ENCODE data around the gene HMGB4.

Gene HMGB4

DNA sequence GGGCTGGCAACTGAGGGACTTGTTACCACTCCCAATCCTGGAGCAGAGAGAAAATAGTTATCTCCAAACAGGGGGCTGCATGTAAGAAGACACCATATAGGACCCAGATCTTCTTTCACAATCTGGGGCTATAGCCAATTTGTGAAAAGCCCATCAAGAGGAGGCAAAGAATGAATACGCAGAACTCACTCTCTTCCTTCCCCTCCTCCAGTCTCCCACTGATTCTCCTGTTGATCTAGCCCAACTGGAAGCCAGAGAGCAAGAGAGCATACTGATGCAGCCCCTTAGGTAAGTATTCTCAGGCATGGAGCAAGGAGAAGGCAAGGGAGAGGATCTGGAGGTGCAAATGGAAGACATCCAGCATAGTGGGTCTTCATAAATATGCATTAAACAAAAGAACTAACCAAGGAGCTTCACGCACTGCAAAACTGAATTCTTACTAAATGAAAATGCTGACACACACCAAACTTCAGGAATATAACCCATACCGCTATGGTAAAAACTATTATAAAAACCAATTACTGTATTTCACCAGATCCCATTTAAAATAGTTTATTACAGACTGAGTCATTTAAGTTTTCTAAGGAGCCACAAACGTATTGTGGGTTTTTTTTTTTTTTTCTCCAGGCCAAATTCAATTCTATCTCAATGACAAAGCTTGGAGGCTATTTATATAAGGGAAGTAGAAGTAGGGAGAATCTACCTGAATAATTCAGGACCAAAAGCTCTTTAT lies 15.5 kb upstream of the HMGB4 start:
- no peak for DNase-seq

DNA sequence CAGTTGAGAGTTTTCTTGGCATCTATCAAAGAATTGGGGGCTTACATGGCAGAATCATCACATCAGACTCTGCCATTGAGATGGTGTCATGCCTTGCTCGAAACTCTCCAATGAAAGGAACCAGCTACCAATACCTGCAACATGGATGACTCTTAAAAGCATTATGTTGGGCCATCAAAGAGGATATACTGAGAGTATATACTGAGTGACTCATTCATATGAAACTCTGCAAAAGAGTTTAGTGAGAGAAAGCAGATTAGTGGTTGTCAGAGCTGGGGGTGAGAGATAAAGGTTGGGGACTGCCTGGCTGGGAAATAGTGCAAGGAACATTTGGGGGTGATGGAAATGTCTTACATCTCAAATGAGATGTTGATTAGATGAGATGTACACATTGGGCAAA lies 14.7 kb upstream of the HMGB4 start:
- no peak for DNase-seq

DNA sequence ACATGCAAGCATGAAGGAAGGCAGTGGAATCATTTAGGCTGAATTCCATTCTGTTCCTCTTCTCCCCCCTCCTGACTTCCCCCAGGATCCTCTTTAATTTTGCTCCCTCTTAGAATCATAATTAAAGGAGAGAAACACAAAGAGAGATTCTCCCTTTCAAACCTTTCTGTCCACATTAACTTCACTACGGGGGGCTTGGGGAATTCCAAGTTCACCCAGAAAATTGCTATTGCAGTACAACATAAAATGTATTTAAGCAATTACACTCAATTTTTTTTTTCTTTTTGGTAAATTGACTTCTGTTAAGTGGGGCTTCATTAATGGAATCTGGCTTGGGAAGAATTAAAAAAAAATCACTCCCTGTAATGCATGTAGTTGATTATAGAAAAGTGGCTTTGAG lies 13.4 kb upstream of the HMGB4 start:
- DNase-seq, result no peak

DNA sequence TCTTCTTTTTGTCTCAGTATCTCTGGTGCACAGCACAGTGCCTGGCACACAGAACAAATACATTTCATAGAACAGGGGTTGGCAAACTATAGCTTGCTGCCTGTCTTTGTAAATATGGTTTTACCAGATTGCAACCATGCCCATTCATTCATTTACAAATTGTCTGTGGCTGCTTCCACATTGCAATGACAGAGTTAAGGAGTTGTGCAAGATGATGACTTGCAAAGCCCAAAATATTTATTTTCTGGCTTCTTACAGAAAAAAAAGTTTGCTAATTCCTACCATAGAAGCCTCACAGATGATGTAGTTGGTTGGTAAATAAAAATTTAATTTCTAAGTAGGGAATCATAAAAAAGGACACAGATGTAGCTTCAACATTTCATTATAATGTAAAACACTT lies 11.2 kb upstream of the HMGB4 start:
- no peak for DNase-seq

DNA sequence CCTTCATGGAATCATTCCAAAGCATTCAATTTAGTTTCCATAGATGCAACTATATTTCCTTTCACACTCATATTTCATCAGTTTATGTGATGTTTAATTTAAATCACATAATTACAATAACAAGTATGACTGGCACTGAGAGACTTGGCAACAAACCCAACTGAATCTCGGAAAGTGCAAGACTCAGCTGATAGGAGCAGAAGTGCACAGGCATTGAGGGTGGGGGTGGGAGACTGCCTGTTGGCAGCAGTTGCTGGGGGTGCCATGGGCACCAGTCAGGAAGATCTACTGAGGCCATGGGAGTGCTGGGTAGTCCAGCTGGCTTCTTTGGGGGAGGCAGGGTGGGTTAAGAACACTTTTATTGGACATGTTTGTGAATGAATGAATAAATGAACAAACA lies 10.4 kb upstream of the HMGB4 start:
- DNase-seq, result no peak

DNA sequence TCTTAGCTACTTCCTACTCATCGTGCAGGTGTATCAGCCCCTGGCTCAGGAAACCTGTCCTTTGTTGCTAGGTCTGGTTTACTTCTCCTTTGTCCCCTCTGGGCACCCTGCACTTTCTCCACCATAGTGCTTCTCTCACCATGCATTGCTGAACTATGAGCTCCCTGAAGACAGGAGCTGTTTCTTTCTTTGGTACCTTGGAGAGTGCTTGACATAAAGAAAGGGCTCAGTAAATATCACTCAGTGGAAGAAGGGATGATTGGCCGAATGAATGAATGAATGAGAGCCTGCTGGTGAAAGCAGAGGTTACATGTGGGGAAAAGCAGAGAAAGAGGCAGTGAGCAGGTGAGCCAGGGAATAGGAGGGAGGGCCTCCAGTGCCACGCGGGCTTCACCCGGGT lies 9.8 kb upstream of the HMGB4 start:
- DNase-seq, result no peak

DNA sequence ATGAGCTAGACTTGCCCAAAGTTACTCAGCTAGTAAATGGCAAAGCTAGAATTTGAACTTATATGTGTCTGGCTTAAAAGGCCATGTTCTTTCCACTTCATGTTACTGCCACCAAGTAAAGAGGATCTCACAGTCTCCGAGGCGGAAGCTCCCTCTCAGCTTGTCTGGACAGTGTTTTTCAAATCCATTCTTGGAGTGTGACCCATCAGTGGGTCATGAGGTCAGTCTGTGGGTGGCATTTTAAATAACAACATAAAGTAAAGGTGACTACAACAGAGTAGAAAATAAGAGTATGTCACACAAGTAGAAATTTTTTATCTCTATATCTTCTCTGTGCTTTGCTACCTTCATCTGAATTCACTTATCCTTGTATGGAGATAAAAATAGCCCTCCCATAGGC lies 3.2 kb upstream of the HMGB4 start:
- DNase-seq, result no peak

DNA sequence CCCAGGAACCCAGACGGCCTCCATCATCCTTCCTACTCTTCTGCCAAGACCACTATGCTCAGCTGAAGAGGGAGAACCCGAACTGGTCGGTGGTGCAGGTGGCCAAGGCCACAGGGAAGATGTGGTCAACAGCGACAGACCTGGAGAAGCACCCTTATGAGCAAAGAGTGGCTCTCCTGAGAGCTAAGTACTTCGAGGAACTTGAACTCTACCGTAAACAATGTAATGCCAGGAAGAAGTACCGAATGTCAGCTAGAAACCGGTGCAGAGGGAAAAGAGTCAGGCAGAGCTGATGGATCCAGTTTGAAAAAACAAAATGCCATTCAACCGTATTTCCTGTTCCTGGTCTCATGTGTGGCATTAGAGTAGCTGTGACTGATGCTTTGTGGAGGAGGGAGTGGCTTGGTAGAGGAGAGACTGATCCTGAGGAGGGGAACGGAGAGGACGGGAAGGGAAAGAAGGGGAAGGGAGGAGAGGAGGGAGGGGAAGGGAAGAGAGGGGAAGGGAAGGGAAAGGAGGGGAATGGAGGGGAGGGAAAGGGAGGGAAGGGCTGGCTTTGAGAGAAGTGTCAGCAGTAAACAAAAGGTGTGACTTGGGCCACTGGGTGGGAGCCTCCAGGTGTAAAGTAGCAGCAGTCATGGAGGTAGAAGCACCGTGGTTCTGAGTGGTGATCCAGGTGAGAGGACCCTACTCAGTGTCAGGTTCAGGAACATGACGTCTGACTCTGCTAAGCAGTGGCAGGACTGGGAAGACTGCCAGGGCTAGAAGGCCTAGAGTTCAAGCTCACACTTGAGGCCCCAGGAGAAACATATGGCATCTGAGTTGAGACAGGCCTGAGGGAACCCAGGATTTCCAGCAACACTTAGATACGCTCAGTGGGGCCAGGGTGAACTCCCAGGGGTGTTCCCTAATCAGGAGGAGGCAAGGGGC lies 846 bp downstream of the HMGB4 start:
- no peak for DNase-seq

DNA sequence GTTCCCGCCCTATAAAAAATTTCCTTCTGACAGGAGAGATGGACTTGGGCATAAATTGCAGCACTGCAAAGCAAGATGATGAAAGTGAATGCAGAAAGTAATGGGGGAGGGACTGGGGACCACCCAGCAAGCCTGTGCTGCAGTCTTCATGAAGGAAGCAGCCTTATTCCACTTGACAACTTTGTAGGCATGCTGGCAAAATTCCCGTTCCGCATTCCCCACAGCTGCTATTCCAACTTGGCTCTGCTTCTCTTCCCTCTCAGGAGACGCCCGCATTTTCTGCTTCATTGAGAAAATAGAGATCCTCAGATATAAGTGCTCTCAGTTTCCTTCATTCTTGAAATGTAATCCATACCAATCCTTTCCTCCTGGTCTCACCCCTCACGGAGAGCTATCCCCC lies 2.4 kb downstream of the HMGB4 start:
- DNase-seq, result no peak

DNA sequence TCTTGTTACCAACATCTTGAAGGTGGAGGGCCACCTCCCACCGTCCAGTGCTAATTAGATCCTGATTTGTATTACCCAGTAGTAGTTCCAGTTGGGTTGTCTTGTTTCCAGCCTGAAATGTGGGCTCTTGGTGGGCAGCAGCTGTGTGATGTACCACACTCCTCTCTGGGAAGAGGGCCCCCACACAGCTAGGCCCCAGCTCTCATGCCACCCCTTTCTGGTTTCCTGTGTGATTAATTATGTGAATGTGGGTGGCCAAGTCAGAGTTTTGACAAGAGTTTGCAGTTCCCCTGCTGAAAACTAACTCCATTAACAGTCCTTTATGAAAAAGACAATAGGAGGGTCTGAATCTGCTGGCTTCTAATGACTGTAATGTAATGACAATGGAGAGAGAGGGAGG lies 3.8 kb downstream of the HMGB4 start:
- no peak for DNase-seq

DNA sequence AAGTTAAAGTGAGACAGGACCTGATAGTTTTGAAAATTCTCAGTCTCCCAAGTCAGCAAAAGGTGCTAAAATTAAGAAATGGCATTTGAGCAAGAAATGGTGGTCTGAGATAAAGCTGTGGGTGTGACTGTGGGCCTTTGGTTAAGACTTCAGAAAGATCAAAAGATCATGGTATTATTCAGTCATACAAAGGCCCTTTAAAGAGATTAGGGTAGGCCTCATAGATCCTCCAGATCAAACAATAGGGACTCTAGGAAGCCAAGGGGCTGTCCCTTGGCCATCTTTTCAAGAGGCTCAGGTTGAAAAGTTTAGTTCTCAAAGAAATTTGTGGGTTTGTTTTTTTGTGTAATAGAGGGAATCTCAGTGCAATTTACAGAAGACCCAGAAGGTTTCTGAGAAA lies 8.4 kb downstream of the HMGB4 start:
- no peak for DNase-seq

DNA sequence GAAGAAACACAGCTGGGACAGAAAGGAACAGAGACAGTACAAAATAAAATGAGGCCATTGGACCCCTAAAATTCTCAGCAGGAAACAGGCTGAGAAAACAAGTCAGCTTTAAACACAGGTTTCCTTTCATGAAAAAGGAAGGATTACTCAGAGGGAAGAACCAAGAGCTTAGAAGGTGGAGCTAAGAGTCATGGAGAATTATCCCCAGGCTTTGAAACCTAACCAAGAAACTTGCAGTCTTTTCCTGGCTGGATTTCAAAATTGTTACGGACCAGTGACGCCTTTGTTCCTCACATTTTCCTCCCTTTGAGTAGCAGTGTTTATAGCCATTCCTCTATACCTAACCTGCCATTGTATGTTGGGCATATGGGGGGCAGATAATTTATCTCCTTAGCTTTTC lies 8.8 kb downstream of the HMGB4 start:
- no peak for DNase-seq

DNA sequence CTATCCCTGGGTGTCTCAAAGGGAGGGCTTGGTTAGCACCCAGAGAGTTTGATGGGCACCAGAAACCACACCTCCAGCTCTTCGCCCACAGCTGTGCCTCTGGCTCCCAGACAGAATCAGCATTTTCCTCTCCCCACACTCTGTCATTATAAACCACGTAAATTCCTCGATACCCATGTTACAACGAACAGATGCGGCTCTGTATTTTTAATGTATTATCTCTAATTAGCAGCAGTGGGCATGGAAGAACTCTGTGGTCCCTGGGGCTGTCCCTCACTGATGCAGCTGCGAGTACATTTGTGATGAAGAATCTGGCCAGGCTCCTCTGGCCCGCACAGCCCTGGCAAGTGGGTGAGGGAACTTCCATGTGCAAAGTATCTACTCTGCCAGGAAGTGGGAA lies 10.8 kb downstream of the HMGB4 start:
- DNase-seq, result no peak

DNA sequence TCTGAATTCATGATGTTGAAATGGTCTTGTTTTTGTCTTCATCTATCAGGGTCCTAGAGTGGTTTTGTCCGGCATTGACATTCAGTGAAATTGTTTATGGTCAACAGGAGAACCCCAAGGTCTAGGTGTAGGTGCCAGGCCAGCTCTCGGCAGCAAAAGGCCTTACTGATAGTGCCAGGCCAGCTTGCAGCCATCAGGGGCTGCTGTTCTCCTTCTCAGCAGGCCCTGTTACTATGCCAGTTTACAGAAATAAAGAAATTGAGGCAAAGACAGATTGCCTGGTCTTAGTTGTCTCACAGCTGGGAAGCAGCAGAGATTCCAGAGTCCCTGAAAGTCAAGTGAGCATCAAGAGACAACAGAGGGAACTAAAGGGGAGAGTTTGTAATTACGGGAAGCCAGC lies 12.0 kb downstream of the HMGB4 start:
- DNase-seq, result no peak

DNA sequence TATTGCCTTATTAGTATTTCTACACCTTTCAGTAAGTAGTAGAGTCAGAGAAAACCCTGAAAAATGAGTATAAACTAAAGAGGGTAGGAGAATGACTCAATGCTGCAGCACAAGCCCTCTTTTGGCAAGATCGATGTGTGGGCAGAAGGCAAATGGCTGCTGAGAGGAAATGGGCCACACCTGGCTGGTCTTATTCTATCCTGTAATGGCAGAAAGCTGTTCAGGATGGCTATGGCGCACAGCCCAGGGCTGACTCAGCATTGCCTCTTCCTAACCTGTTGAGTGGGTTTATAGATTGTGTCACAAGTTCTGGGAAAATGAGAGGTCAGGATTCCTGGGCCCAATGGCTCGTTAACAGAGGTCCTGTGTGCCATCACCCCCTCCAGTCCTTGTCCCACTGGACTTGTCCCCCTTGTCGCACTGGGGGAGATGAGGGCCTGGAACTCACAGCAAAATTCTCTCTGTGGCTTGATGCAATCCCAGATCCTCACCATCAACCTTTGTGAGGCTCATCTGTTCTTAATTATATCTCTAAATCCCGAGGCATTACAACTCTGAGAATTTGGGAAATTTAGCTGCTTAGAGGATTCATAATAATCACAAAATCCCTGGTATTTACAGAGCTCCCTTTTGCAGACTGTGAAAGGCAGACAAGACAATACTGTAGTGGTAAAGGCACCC lies 13.2 kb downstream of the HMGB4 start:
- no peak for DNase-seq

DNA sequence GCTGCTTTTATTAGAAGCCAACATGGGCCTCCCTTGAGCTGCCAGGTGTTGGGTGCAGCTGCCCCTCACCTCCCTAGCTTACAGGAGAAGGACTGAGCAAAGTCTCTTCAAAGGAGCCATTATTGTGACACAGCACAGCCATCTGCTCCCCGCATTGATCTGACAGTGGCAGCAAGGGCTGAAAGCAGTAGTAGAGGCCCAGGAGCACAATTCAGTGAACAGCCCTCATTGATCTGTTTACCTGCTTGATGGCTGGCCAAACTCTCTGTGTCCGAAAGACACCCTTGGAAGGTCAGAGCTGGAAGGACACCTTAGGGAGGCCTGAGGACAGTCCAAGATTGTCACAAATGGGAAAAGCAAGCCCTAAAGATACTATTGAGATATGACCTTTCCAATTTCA lies 14.5 kb downstream of the HMGB4 start:
- DNase-seq, result no peak

DNA sequence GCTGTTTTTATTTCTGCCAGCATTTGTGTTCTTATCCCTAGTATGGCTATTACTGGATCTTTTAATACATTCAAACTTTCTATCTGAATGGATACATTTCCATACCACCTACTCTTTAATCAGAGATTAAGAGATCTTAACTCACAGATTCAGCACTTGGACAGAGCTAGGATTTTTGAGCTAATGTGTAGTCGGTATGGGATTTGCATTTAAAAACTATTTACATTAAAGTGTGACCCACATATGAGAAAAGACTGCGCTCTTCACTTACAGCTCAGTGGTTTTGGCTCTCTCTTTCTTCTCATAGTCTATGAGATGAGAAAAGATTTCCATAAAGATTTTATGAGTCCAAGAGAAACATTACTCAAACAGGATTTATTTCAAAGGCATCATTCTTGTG lies 16.4 kb downstream of the HMGB4 start:
- DNase-seq, result no peak

DNA sequence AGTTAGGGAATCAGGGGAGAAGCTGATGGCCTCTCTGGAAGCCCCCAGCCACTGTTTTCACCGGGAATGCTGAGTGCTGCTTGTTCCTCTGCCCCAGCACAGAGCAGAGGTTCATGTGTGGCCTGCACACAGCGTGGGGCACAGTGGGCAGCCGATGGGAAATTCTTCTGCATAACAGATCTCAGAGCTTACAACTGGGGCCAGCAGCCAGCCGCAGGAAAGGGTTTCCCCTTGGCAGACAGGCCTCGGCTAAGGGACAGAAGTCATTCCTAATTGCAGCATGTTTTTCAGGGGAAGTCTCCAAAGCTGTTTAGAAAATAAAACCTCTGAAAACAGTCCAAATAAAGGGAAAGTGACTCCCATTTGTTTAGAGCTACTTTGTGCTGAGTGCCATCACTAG lies 22.6 kb downstream of the HMGB4 start:
- no peak for DNase-seq

DNA sequence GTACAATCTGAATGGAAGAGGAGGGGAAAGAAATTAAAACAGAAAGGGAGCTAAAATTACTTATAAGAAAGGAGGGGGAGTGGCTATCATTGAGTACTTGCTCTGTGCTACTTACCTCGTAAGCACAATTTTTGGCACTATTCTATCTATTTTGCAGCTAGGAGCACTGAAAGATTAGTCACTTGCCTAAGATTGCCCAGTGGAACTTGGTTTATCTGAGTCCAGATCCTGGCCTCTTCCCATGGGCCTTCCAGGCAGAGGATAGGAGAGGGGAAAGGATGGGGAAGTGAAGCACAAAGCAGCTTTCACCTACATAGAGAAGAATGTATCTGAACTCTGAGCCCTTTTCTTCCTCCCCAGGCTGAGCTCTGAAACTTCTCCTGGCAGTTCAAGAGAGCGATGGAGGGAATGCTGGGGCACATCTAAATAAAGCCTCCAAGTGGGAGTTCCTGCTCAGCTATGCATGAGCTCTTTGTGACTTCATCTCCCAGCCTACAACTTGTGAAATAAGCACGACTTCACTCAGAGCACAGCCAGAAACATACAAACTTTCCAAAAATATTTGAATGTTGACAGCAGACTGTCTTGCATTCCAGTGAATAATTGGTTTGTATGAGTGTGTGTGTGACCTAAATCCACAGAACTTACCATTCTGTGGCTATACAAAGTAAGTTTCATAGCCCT lies 29.4 kb downstream of the HMGB4 start:
- DNase-seq, result no peak

DNA sequence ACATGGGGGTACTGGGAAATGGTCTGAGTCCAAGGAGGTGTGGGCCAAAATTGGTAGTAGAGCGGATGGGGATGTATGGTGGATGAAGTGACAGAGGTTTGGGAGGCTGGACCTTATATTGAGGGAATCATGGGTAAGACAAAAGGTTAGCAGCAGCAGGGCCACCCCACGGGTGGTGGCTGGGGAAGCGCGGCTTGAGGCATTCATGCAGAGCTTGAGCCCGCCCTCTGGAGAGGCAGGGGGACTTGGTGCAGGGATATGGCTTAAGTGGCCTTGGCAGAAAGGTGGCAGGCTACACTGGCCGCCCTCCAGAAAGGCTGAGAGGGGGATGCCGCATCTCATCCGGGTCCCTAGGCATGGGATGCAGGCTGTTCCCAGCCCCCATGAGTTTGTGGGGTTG lies 31.5 kb downstream of the HMGB4 start:
- no peak for DNase-seq

DNA sequence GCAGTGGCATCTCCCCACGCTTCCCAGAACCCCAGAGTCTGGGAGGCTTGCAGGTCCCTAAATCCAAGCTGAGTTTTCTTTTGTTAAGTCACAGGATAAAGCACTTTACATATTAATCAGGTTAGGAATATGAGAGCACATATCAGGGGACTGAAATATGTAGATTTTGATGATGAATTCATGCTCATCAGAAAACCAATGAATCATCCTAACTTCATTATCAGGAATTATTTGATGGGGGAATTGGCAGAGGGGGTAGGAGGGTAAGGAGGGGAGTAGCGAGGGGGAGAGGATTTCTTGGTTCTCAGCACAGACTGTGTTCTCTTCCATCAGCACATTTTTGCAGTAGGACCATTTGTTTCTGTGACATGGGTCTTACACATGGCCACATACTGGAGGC lies 32.1 kb downstream of the HMGB4 start:
- DNase-seq, result no peak

DNA sequence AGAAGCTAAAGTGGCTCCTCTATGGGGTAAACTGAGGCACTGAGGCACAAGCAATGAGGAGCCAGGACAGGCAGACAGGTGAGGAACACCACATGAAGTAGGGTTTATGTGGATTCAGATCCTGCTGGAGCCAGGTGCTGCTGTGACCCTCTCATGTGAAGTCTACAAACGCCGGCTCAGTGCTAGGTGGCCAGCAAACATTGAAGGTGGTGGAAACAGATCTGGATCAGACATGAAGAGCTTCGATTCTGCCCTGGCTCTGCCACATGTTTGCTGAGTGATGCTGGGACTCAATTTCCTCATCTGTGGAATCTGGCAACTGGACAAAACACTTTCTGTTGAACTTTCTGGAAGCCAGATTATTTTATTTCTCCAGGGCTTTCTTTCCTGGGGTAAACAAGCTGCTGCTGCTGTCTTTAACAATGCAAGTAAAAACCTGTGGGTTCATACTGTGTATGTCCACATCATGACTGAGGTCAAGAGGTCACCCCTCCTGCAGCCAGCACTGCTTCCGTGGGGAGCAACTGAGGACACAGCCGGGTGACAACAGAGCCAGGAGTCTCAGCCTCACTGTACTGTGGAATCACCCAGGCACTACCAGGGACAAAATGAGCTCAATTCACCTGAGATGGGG lies 33.3 kb downstream of the HMGB4 start:
- DNase-seq, result no peak

DNA sequence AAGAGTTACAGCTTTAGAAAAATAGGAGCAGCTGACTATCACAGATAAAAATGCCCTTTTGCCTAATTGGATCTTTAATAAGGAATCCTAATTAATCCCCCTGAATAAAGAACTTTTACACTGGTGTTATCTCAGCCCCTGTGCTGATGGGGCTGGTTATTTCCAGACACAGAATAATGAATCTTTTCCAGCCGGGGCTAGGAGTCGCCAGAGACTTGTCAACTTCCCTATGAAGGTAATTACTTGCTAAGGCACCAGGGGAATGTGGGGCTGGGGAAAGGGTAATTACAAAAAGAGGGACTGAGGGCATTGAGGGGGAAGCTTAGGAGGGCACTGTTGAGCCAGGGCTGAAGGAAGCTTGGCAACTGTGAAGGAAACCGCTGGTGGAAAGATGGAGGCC lies 34.5 kb downstream of the HMGB4 start:
- no peak for DNase-seq

All from CD4-positive, alpha-beta T cell treated with Interferon gamma for 1 hour (primary cell).